ENCODE measurements around the gene BACH2. TPM values are rescaled to one million over a fixed set of nuclear protein-coding genes. Genes with fewer than 3 reads are reported as not detected.
"Not testable (repeated sequence)": the region's sequence is repeated elsewhere in the genome, so short reads cannot be mapped to it uniquely, and the experiment has no call there.

The BACH2 gene
- total RNA-seq, 1 donor: 13.2 TPM

DNA sequence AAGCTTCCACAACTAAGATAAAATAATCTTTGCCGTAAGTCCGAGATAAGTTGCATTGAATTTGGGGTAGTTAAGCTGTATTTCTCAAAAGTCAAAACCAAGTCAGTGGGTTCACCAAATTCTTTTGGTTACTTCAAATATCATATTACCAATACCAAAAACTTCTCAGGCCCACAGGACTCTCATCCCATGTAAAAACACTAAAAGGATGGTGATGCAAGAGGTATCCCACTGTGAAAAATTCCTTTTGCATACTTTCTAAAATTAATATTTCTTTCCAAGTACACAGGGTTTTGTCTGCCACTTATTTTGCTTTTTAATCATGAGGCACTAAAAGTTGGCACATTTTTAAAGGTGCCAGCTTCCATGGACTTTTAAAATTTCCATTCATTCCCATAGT is 251.1 kb downstream of the BACH2 start:
- no peak for DNase-seq (ENCODE audit: low read depth in 2 of 3, low spot score in 2 of 3)

GRCh38 chr6:90044833-90045381 is 251.7 kb downstream of the BACH2 start:
- peak in 2 of 3 donors; percentile 79 to 89 for DNase-seq (ENCODE audit: low read depth in 2 of 3, low spot score in 2 of 3)

DNA sequence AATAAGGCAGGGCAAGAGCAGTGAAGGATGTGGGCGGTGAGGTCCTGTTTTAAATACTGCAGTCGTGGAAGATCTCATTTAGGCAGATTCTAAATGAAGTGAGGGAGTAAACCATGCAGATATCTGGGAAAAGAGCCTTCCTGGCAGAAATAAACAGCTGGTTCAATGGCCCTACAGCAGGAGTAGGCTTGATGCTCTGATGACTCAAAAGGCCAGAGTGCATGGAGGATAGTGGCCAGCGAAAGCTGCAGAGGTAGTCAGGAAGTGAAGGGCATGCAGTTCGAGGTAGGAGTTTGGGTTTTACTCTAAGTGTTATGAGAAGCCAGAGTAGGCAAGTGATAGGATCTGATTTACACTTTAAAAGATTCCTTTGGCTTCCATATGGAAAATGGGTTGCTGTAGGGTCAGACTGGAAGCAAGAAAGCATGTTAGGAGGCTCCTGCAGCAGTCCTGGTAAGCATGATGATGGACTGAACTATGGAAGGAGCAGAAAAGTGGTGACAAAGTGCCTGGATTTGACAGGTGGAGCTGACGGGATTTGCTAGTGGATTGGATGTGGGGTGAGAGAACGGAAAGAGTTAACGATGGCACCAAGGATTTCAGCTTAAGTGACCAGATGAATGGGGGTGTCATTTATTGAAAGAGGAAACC is 252.3 kb downstream of the BACH2 start:
- no peak for DNase-seq (ENCODE audit: low read depth in 2 of 3, low spot score in 2 of 3)

DNA sequence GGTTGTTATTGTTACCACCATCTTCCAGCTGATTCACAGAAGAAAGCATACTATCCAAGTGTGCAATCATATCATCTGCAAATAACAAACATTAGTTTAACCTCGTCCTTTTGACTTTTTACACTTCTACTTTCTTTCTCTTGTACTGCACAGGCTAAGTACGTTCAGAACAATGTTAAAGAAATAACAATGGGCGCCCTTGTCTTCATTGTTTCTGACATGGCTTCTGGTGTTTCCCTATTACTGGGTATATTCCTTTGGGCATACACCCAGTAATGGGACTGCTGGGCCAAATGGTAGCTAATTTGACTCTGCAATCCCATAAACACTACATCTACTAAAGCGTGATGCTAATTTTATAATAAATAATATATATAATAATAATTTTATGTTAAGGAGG is 255.7 kb downstream of the BACH2 start:
- DNase-seq (ENCODE audit: low read depth in 2 of 3, low spot score in 2 of 3): no peak

DNA sequence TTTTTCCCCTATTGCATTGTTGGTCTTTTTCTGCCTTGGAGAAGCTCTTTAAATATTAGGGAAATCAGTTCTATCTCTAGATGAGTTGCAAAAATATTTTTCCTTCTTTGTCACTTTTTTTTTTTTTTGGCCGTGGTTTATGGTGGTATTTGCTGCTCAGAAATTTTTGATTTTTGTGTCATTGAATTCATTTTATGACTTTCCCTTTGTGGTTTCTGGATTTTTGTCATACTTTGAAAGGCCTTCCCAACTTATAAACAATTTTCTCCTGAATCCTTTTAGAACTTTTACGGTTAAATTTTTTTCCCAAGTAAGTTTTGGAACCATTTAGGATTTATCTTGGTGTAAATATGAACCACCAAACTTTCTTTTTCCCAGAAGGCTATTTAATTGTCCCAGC is 256.7 kb downstream of the BACH2 start:
- no peak for DNase-seq (ENCODE audit: low read depth in 2 of 3, low spot score in 2 of 3)

DNA sequence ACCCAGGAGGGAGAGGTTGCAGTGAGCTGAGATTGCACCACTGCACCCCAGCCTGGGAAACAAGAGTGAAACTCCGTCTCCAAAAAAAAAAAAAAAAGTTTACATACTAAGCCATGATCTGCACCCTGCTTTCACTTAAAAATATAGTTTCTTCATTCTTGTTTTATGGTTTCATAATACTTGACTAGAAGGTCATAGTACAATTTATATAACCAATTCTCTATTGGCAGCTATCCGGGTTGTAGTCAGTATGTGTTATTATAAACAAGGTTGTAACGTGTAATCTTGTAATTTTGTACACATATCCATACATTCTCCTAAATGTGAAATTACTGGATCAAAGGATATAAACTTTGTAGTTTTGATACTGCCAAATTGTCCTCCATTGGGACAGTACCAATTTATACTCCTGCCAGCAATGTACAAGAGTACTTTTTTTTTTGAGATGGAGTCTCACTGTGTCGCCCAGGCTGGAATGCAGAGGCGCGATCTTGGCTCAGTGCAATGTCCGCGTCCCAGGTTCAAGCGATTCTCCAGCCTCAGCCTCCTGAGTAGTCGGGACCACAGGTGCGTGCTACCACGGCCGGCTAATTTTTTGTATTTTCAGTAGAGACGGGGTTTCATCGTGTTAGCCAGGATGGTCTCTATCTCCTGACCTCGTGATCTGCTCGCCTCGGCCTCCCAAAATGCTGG is 257.5 kb downstream of the BACH2 start:
- no peak for DNase-seq (ENCODE audit: low read depth in 2 of 3, low spot score in 2 of 3)

DNA sequence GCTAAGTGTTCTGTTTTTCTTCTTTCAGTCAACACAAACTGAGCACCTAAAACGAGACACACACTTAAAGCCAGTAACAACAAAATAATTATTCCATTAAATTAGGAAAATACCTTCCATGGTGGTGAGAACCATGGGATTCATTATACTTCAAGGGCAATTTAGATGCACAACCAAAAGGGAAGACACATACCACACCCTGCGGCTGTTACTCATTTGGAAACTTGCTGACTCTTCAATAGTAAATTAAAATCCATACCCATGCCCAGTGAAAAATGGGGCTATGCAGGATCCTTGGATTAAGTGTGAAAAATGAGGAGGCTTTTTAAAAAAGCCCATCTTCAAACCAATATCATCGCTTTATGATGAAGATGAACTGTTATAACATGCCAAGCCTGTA is 259.7 kb downstream of the BACH2 start:
- no peak for DNase-seq (ENCODE audit: low read depth in 2 of 3, low spot score in 2 of 3)

- DNase-seq (ENCODE audit: low read depth in 2 of 3, low spot score in 2 of 3): no peak
These were observed 261.5 kb downstream of the BACH2 start for GRCh38 chr6:90035047-90035723.

GRCh38 chr6:90033746-90034271 is 262.8 kb downstream of the BACH2 start:
- DNase-seq (ENCODE audit: low read depth in 2 of 3, low spot score in 2 of 3): no peak

GRCh38 chr6:90032489-90033212 is 264.0 kb downstream of the BACH2 start:
- not testable (repeated sequence) for DNase-seq (ENCODE audit: low read depth in 2 of 3, low spot score in 2 of 3)

DNA sequence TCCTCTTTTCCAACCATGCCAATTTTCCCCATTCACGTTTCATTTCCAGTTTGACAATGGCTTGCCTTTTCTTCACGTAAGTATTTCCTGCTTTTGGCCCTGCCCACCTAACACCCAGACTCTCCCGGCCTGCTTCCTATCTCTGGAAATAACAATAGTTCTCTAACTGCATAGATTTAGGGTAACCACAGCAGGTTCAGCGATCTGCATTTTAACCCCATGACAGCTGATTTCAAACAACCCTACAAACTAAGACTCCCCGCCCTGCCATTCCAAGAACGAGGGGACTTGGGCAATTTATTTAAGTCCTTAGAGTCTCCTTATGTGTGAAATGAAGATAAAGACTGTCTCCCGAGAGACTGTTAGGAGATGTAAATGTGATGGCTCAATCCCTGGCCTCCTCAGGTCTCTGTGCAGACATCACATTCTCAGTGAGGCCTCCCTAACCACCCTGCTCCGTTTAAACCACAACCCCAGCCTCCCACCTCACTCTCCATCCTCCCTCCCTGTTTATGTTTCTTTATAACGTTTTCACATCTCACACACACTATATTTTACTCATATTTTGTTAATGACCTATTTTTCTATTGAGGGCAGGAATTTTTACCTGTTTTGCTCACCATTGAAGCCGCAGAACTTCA is 267.5 kb downstream of the BACH2 start:
- DNase-seq (ENCODE audit: low read depth in 2 of 3, low spot score in 2 of 3): no peak

DNA sequence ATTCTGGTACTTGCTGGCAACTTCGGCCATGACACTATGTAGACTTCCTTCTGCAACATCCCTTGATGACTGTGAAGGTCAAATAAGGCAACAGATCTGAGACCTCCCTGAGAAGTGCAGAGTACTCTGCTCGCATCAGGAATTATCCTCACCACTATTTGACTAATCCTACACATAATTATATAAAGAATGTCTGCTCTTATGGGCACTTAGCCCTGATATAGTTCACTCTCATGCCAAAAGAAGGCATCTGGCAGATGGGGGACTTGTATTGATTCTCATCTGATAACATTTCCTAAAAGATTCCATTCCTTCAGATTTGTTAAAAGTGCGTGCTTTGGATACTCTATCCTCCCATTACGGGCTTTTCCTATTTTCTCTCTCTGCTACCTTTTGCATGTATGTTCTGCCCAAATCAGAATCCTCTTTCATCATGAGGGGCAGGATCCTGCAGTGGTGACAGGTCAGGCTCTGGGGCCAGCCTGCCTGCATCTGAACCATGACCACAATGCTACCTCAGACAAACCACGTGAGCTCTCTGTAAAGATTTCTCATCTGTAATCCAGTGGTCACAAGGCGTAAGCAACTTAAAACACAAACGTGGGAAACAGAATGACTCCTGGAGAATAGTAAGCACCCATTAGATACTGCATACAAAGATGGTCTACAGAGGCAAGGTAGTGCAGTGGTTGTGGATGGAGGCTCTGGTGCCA is 268.4 kb downstream of the BACH2 start:
- no peak for DNase-seq (ENCODE audit: low read depth in 2 of 3, low spot score in 2 of 3)

GRCh38 chr6:90026216-90026615 is 270.4 kb downstream of the BACH2 start:
- no peak for DNase-seq (ENCODE audit: low read depth in 2 of 3, low spot score in 2 of 3)

- DNase-seq (ENCODE audit: low read depth in 2 of 3, low spot score in 2 of 3): no peak
These were observed 271.1 kb downstream of the BACH2 start for GRCh38 chr6:90025523-90026061.

- no peak for DNase-seq (ENCODE audit: low read depth in 2 of 3, low spot score in 2 of 3)
These were observed 272.0 kb downstream of the BACH2 start for GRCh38 chr6:90024633-90025032.

DNA sequence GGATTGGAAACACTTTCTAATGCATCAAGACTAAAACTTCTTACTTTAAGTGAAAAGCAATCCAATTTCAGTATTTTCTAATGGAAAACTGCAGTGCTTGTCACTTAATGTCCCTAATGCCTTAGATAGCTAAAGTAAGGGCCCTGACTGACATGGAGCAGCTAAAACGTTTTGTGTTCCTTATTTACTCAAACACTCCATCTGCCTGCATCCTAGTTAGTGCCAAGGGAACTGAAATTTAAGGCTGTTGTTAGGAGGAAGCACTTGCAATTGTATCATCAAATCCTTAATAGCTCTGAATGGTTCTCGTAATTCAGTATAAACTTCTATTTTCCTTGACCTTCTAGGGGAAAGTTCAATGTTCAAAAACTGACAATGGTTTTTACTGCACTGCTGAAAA is 274.9 kb downstream of the BACH2 start:
- no peak for DNase-seq (ENCODE audit: low read depth in 2 of 3, low spot score in 2 of 3)

DNA sequence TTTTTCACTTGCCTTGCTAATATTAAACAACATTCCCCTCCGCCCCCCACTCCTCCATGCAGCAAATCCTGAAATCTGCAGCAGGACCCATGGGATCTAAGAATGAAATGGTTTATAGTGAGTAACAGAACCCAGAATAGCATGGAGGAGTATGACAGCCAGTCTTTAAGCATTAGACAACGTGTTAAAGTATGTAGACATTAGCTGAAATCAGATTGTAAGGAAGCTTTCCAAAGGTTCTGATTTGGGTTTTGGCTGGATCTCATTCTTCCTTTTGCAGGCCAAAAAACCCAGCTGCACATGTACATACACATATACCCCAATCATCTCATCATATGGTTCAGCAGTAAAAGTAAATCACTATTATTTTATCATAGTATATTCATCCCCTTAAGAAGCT is 275.9 kb downstream of the BACH2 start:
- DNase-seq (ENCODE audit: low read depth in 2 of 3, low spot score in 2 of 3): no peak

- DNase-seq (ENCODE audit: low read depth in 2 of 3, low spot score in 2 of 3): no peak
These were observed 277.4 kb downstream of the BACH2 start for GRCh38 chr6:90019216-90019615.

- DNase-seq (ENCODE audit: low read depth in 2 of 3, low spot score in 2 of 3): no peak
These were observed 280.8 kb downstream of the BACH2 start for GRCh38 chr6:90015883-90016282.
